ENCODE results near the gene PARD3.

PARD3 gene

DNA sequence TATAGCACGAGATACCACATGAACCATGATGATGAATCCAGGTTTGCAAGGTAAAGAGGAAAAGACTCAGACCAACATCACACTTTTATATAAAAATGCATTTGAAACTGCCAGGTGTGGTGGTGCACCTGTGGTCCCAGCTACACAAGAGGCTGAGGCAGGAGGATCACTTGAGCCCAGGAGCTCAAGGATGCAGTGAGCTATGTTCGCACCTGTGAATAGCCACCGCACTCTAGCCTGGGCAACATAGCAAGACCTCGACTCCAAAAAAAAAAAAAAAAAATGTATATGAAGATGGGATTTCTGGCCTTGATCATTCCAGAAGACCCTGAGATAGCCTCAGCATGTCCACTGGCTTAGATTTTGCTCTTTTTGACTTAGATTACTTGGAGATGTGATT, 161.6 kb downstream of the PARD3 start:
- no peak overlapping the region for H2BK5ac ChIP-seq (ENCODE audit: low read depth, low read length, poor library complexity)
- H3K18ac ChIP-seq (ENCODE audit: low read length) = no peak overlapping the region
- no CpG with 5 or more reads among the region's 4 CpGs for WGBS (ENCODE audit: extremely low coverage, insufficient coverage, insufficient read length)
- H4K91ac ChIP-seq (ENCODE audit: low read depth, low read length) = no peak overlapping the region
- no peak overlapping the region for H2AK5ac ChIP-seq (ENCODE audit: low read length)
- H3K79me1 ChIP-seq (ENCODE audit: low read length) = peaks cover 3% of the 10 kb centered on the region
- no peak for DNase-seq
- no peak overlapping the region for H3K4me2 ChIP-seq (ENCODE audit: low read length)
- no peak overlapping the region for H2BK120ac ChIP-seq (ENCODE audit: insufficient read depth, low read length, poor library complexity)
- H3K9ac ChIP-seq (ENCODE audit: low read length) = no peak overlapping the region
- H3K14ac ChIP-seq (ENCODE audit: low read length) = no peak overlapping the region
- no peak overlapping the region for H4K8ac ChIP-seq (ENCODE audit: low read depth, low read length)
- H2AFZ ChIP-seq (ENCODE audit: insufficient read depth, low read length, poor library complexity) = no peak overlapping the region
- H3K4me1 ChIP-seq (ENCODE audit: control insufficient read depth in 1 of 2, insufficient read depth in 2 of 2, low read length in 2 of 2) = peaks cover 6 to 16% of the 10 kb centered on the region in 2 experiments
- no peaks in the 10 kb centered on the region for H3K9me3 ChIP-seq (ENCODE audit: insufficient read depth, low read depth, low read length)
- no peak overlapping the region for H3K4me3 ChIP-seq (ENCODE audit: low read depth, low read length)
- no peak overlapping the region for H3K23ac ChIP-seq (ENCODE audit: low read length)
- no peaks in the 10 kb centered on the region for H3K36me3 ChIP-seq (ENCODE audit: control insufficient read depth in 1 of 2, insufficient read depth in 2 of 2, low read length in 2 of 2)
- H4K12ac ChIP-seq (ENCODE audit: low read depth, low read length) = no peak overlapping the region
- no peak overlapping the region for H2BK12ac ChIP-seq (ENCODE audit: low read length)
- H3K4ac ChIP-seq (ENCODE audit: low read depth, low read length) = no peak overlapping the region
- H3K27me3 ChIP-seq (ENCODE audit: insufficient read depth, low read length) = no peaks in the 10 kb centered on the region
- no peak overlapping the region for H3K27ac ChIP-seq (ENCODE audit: low read depth, low read length)
- no peaks in the 10 kb centered on the region for H3K79me2 ChIP-seq (ENCODE audit: control insufficient read depth, insufficient read depth, low read length, poor library complexity)

- Histone ChIP-seq H3K4me1 (ENCODE audit: control insufficient read depth in 1 of 2, insufficient read depth in 2 of 2, low read length in 2 of 2) (peaks cover 6 to 16% of the 10 kb centered on the region in 2 experiments), H4K91ac (ENCODE audit: low read depth, low read length) (no peak overlapping the region)
- no CpG with 5 or more reads among the region's 12 CpGs for WGBS (ENCODE audit: extremely low coverage, insufficient coverage, insufficient read length)
These were observed 163.5 kb downstream of the PARD3 start for GRCh38 chr10:34651416-34652195.

DNA sequence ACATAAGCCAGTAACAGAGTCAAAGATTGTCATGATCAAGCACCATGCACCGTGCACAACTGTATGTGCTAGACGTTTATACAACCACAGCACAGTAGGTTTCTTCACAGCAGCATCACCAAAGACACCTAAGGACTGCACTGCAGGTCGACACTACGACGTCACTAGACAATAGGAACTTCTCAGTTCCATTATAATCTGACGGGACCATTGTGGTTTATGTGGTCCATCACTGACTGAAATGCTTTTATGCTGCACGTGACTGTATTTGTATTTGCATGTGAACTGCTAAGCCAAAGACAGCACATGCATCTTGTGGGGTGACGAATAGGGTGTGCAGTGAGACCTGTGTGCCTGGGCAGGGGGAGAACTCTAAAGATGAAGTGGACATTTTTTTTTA, 164.9 kb downstream of the PARD3 start:
- H4K12ac ChIP-seq (ENCODE audit: low read depth, low read length) = no peak overlapping the region
- peak overlapping the region; percentile 23 for H3K4me3 ChIP-seq (ENCODE audit: low read depth, low read length)
- no peak overlapping the region for H2BK120ac ChIP-seq (ENCODE audit: insufficient read depth, low read length, poor library complexity)
- no peak overlapping the region for H3K18ac ChIP-seq (ENCODE audit: low read length)
- H3K9me3 ChIP-seq (ENCODE audit: insufficient read depth, low read depth, low read length) = no peaks in the 10 kb centered on the region
- H3K9ac ChIP-seq (ENCODE audit: low read length) = peak overlapping the region; percentile 38
- H2BK12ac ChIP-seq (ENCODE audit: low read length) = no peak overlapping the region
- no peaks in the 10 kb centered on the region for H3K36me3 ChIP-seq (ENCODE audit: control insufficient read depth in 1 of 2, insufficient read depth in 2 of 2, low read length in 2 of 2)
- no peak overlapping the region for H3K27ac ChIP-seq (ENCODE audit: low read depth, low read length)
- no peak overlapping the region for H3K23ac ChIP-seq (ENCODE audit: low read length)
- no peak overlapping the region for H2AFZ ChIP-seq (ENCODE audit: insufficient read depth, low read length, poor library complexity)
- H3K79me1 ChIP-seq (ENCODE audit: low read length) = peaks cover 3% of the 10 kb centered on the region
- H3K14ac ChIP-seq (ENCODE audit: low read length) = no peak overlapping the region
- H2AK5ac ChIP-seq (ENCODE audit: low read length) = no peak overlapping the region
- peaks cover 6 to 16% of the 10 kb centered on the region in 2 experiments for H3K4me1 ChIP-seq (ENCODE audit: control insufficient read depth in 1 of 2, insufficient read depth in 2 of 2, low read length in 2 of 2)
- H4K8ac ChIP-seq (ENCODE audit: low read depth, low read length) = no peak overlapping the region
- no peak for DNase-seq
- H3K79me2 ChIP-seq (ENCODE audit: control insufficient read depth, insufficient read depth, low read length, poor library complexity) = peaks cover 1% of the 10 kb centered on the region
- H3K4ac ChIP-seq (ENCODE audit: low read depth, low read length) = peak overlapping the region; percentile 12
- WGBS (ENCODE audit: extremely low coverage, insufficient coverage, insufficient read length) = no CpG with 5 or more reads among the region's 8 CpGs
- H3K4me2 ChIP-seq (ENCODE audit: low read length) = no peak overlapping the region
- no peaks in the 10 kb centered on the region for H3K27me3 ChIP-seq (ENCODE audit: insufficient read depth, low read length)
- H4K91ac ChIP-seq (ENCODE audit: low read depth, low read length) = no peak overlapping the region
- H2BK5ac ChIP-seq (ENCODE audit: low read depth, low read length, poor library complexity) = no peak overlapping the region

More at GRCh38 chr10:34651416-34652195, 163.5 kb downstream of the PARD3 start:
- no peak overlapping the region for H4K12ac ChIP-seq (ENCODE audit: low read depth, low read length)
- no peak overlapping the region for H2AFZ ChIP-seq (ENCODE audit: insufficient read depth, low read length, poor library complexity)
- no peak overlapping the region for H3K9ac ChIP-seq (ENCODE audit: low read length)
- no peak overlapping the region for H3K4ac ChIP-seq (ENCODE audit: low read depth, low read length)
- no peak overlapping the region for H3K14ac ChIP-seq (ENCODE audit: low read length)
- H2BK5ac ChIP-seq (ENCODE audit: low read depth, low read length, poor library complexity) = no peak overlapping the region
- no peaks in the 10 kb centered on the region for H3K9me3 ChIP-seq (ENCODE audit: insufficient read depth, low read depth, low read length)
- peaks cover 3% of the 10 kb centered on the region for H3K79me1 ChIP-seq (ENCODE audit: low read length)
- peak; percentile 35 to 58 for DNase-seq
- no peak overlapping the region for H2BK120ac ChIP-seq (ENCODE audit: insufficient read depth, low read length, poor library complexity)
- H3K36me3 ChIP-seq (ENCODE audit: control insufficient read depth in 1 of 2, insufficient read depth in 2 of 2, low read length in 2 of 2) = no peaks in the 10 kb centered on the region
- H3K4me2 ChIP-seq (ENCODE audit: low read length) = peak overlapping the region; percentile 7
- H3K27ac ChIP-seq (ENCODE audit: low read depth, low read length) = peak overlapping the region; percentile 38
- H3K4me3 ChIP-seq (ENCODE audit: low read depth, low read length) = no peak overlapping the region
- no peak overlapping the region for H4K8ac ChIP-seq (ENCODE audit: low read depth, low read length)
- no peak overlapping the region for H3K18ac ChIP-seq (ENCODE audit: low read length)
- no peak overlapping the region for H2BK12ac ChIP-seq (ENCODE audit: low read length)
- H3K27me3 ChIP-seq (ENCODE audit: insufficient read depth, low read length) = no peaks in the 10 kb centered on the region
- no peak overlapping the region for H2AK5ac ChIP-seq (ENCODE audit: low read length)
- H3K23ac ChIP-seq (ENCODE audit: low read length) = no peak overlapping the region
- peaks cover 1% of the 10 kb centered on the region for H3K79me2 ChIP-seq (ENCODE audit: control insufficient read depth, insufficient read depth, low read length, poor library complexity)

DNA sequence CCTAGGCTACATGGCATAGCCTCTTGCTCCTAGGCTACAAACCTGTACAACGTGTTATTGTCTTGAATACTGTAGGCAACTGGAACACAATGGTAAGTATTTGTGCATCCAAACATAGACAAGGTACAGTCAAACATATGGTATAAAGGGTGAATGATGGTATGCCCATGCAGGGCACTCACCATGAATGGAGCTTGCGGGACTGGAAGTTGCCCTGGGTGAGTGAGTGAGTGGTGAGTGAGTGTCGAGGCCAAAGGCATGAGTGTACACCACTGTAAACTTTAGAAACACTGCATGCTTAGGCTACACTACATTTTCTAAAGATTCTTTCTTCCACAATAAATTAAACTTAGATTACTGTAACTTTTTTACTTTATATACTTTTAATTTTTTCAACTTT, 165.7 kb downstream of the PARD3 start:
- Histone ChIP-seq H2BK12ac (ENCODE audit: low read length) (no peak overlapping the region), H3K27ac (ENCODE audit: low read depth, low read length) (no peak overlapping the region), H3K9ac (ENCODE audit: low read length) (no peak overlapping the region), H3K23ac (ENCODE audit: low read length) (no peak overlapping the region), H4K8ac (ENCODE audit: low read depth, low read length) (no peak overlapping the region), H3K18ac (ENCODE audit: low read length) (no peak overlapping the region), H2AFZ (ENCODE audit: insufficient read depth, low read length, poor library complexity) (no peak overlapping the region), H3K14ac (ENCODE audit: low read length) (no peak overlapping the region), H3K27me3 (ENCODE audit: insufficient read depth, low read length) (no peaks in the 10 kb centered on the region), H3K9me3 (ENCODE audit: insufficient read depth, low read depth, low read length) (no peaks in the 10 kb centered on the region), H3K4me1 (ENCODE audit: control insufficient read depth in 1 of 2, insufficient read depth in 2 of 2, low read length in 2 of 2) (peaks cover 6 to 16% of the 10 kb centered on the region in 2 experiments), H3K79me2 (ENCODE audit: control insufficient read depth, insufficient read depth, low read length, poor library complexity) (peaks cover 1% of the 10 kb centered on the region), H4K91ac (ENCODE audit: low read depth, low read length) (no peak overlapping the region), H3K4me2 (ENCODE audit: low read length) (no peak overlapping the region), H2BK5ac (ENCODE audit: low read depth, low read length, poor library complexity) (no peak overlapping the region), H3K4me3 (ENCODE audit: low read depth, low read length) (no peak overlapping the region), H2BK120ac (ENCODE audit: insufficient read depth, low read length, poor library complexity) (no peak overlapping the region), H3K36me3 (ENCODE audit: control insufficient read depth in 1 of 2, insufficient read depth in 2 of 2, low read length in 2 of 2) (no peaks in the 10 kb centered on the region), H3K4ac (ENCODE audit: low read depth, low read length) (no peak overlapping the region), H4K12ac (ENCODE audit: low read depth, low read length) (no peak overlapping the region), H2AK5ac (ENCODE audit: low read length) (no peak overlapping the region), H3K79me1 (ENCODE audit: low read length) (peaks cover 3% of the 10 kb centered on the region)
- no CpG with 5 or more reads among the region's 3 CpGs for WGBS (ENCODE audit: extremely low coverage, insufficient coverage, insufficient read length)
- no peak for DNase-seq

Measured in trophoblast cell (in vitro differentiated cells and primary cell).